ENCODE results near the gene SULF2. TPM values are rescaled to one million over a fixed set of nuclear protein-coding genes. Genes with fewer than 3 reads are reported as not detected.

SULF2 gene
- total and polyA plus RNA-seq, 9 of the 15 experiments (the other 6 are each of a cell fraction or from before 2014, with no cell fraction given), result 0.33 TPM; not detected in 8

- ATAC-seq, result no peak
- H3K9me3 ChIP-seq (replicated peaks; ENCODE audit: control insufficient read depth, insufficient read depth, low read depth, low read length), result no peaks in the 10 kb centered on the region
- CTCF ChIA-PET (ENCODE audit: low intra/inter-chr PET ratio), result no interaction called here
- POLR2A ChIA-PET, result interaction anchor here (0.6 kb wide), 1 partner anchor 496 kb away, joined by 3 read pairs; no protein-coding TSS in a partner anchor
- intact Hi-C loops (cut with micrococcal nuclease) (no loop called here), in situ Hi-C loops (cut with MboI) (no loop called here)
- H3K79me2 ChIP-seq (ENCODE audit: control insufficient read depth, insufficient read depth, low read length), result no peaks in the 10 kb centered on the region
- DNase-seq (ENCODE audit: extremely low read depth in 1 of 4, low spot score in 3 of 4), result no peak
- H3K9ac ChIP-seq (ENCODE audit: insufficient read depth in 1 of 2, low read depth in 2 of 2, low read length in 2 of 2), result no peak overlapping the region
- no peak overlapping the region for H3K4me3 ChIP-seq
- no peak overlapping the region for H3K4me2 ChIP-seq (ENCODE audit: insufficient read depth, low read length)
- no peak overlapping the region for H2AFZ ChIP-seq (ENCODE audit: low read depth, low read length)
- no peaks in the 10 kb centered on the region for H3K36me3 ChIP-seq (ENCODE audit: control insufficient read depth, insufficient read depth, low read length)
- no peaks in the 10 kb centered on the region for H3K9me1 ChIP-seq (ENCODE audit: control insufficient read depth, insufficient read depth, low read length)
- no TSS peak for BruUV-seq (replicated peaks)
- WGBS (ENCODE audit: insufficient coverage, low coverage, missing lambda C conversion rate), result 0% methylated on average over 4 of the region's 4 CpGs
- no peak overlapping the region for H3K27ac ChIP-seq (ENCODE audit: extremely low read depth, low read depth, low read length)
- FAIRE-seq, result no peak
- H3K4me1 ChIP-seq (replicated peaks in 1 of 2; ENCODE audit: control insufficient read depth in 2 of 2, insufficient read depth in 2 of 2, low read length in 2 of 2), result peaks cover 0 to 13% of the 10 kb centered on the region in 2 experiments; a peak in 1 of 5 replicates
- H4K20me1 ChIP-seq (replicated peaks; ENCODE audit: control insufficient read depth, insufficient read depth, low read length), result peaks cover 16% of the 10 kb centered on the region
- peaks cover 78 to 97% of the 10 kb centered on the region in 2 experiments for H3K27me3 ChIP-seq (ENCODE audit: control insufficient read depth in 2 of 2, insufficient read depth in 2 of 2, low read length in 2 of 2)
- no peak for TF ChIP-seq NBN (IDR thresholded peaks at IDR 0.05; ENCODE audit: low read depth)
- TF ChIP-seq SMAD4 (CRISPR knock-in tag; conservative IDR thresholded peaks at IDR 0.05), result no peak
- no peak for TF ChIP-seq OTX1 (CRISPR knock-in tag; IDR thresholded peaks at IDR 0.05)
- TF ChIP-seq NCOA2 (IDR thresholded peaks at IDR 0.05; ENCODE audit: partially characterized antibody in 2 of 2), result no peak
- TF ChIP-seq, protein P1, sequence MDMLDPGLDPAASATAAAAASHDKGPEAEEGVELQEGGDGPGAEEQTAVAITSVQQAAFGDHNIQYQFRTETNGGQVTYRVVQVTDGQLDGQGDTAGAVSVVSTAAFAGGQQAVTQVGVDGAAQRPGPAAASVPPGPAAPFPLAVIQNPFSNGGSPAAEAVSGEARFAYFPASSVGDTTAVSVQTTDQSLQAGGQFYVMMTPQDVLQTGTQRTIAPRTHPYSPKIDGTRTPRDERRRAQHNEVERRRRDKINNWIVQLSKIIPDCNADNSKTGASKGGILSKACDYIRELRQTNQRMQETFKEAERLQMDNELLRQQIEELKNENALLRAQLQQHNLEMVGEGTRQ (CRISPR knock-in tag; IDR thresholded peaks at IDR 0.05), result 0 out of 2 replicates have a peak, but pooled peaks have one; percentile 35
- TF ChIP-seq HSF4 (CRISPR knock-in tag; IDR thresholded peaks at IDR 0.05; ENCODE audit: borderline replicate concordance), result no peak
- TF ChIP-seq, protein P2, sequence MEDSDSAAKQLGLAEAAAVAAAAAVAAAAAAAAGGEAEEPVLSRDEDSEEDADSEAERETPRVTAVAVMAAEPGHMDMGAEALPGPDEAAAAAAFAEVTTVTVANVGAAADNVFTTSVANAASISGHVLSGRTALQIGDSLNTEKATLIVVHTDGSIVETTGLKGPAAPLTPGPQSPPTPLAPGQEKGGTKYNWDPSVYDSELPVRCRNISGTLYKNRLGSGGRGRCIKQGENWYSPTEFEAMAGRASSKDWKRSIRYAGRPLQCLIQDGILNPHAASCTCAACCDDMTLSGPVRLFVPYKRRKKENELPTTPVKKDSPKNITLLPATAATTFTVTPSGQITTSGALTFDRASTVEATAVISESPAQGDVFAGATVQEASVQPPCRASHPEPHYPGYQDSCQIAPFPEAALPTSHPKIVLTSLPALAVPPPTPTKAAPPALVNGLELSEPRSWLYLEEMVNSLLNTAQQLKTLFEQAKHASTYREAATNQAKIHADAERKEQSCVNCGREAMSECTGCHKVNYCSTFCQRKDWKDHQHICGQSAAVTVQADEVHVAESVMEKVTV (CRISPR knock-in tag; IDR thresholded peaks at IDR 0.05), result no peak
- no peak for TF ChIP-seq CREBBP (IDR thresholded peaks at IDR 0.05; ENCODE audit: low read depth, low read length)
- no peak for TF ChIP-seq ATF3 (IDR thresholded peaks at IDR 0.05)
- TF ChIP-seq ATF3 (CRISPR knock-in tag; conservative IDR thresholded peaks at IDR 0.05), result no peak
- TF ChIP-seq SIN3B (IDR thresholded peaks at IDR 0.05; ENCODE audit: low read depth), result no peak
- no peak for TF ChIP-seq CCAR2 (IDR thresholded peaks at IDR 0.05; ENCODE audit: low read depth, low read length)
- TF ChIP-seq, protein P3, sequence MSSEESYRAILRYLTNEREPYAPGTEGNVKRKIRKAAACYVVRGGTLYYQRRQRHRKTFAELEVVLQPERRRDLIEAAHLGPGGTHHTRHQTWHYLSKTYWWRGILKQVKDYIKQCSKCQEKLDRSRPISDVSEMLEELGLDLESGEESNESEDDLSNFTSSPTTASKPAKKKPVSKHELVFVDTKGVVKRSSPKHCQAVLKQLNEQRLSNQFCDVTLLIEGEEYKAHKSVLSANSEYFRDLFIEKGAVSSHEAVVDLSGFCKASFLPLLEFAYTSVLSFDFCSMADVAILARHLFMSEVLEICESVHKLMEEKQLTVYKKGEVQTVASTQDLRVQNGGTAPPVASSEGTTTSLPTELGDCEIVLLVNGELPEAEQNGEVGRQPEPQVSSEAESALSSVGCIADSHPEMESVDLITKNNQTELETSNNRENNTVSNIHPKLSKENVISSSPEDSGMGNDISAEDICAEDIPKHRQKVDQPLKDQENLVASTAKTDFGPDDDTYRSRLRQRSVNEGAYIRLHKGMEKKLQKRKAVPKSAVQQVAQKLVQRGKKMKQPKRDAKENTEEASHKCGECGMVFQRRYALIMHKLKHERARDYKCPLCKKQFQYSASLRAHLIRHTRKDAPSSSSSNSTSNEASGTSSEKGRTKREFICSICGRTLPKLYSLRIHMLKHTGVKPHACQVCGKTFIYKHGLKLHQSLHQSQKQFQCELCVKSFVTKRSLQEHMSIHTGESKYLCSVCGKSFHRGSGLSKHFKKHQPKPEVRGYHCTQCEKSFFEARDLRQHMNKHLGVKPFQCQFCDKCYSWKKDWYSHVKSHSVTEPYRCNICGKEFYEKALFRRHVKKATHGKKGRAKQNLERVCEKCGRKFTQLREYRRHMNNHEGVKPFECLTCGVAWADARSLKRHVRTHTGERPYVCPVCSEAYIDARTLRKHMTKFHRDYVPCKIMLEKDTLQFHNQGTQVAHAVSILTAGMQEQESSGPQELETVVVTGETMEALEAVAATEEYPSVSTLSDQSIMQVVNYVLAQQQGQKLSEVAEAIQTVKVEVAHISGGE (CRISPR knock-in tag; IDR thresholded peaks at IDR 0.05), result peak in 1 of 3 experiments; percentile 79; a peak in 2 of 6 replicates
- no peak for TF ChIP-seq SIN3A (IDR thresholded peaks at IDR 0.05; ENCODE audit: borderline replicate concordance in 2 of 2, control insufficient read depth in 1 of 2, low read depth in 2 of 2, low read length in 2 of 2)
- no peak for TF ChIP-seq ZNF75A (CRISPR knock-in tag; IDR thresholded peaks at IDR 0.05)
- no peak for TF ChIP-seq PHF8 (IDR thresholded peaks at IDR 0.05; ENCODE audit: borderline replicate concordance, low read length)
Measured at GRCh38 chr20:47669489-47669888, 115.8 kb downstream of the SULF2 start.
